Activated naive CD4-positive, alpha-beta T cell treated with anti-CD3 and anti-CD28 coated beads, Interleukin-2, amount 10 ng/mL, durations not matched to agents 7 days and 5 days (primary cell): ENCODE measurements around the gene SNED1.

Source experiments
- CTCF ChIA-PET: fragments of 350-600 bp; sonication (Branson Sonifier 250); formaldehyde crosslinking; loops from one replicate; lab custom pipeline; 2021; ENCODE audit warnings: antibody characterized with exemption; lab: Charles Lee
- DNase-seq: peaks from one replicate; pipeline ENCODE4 v3.0.0-alpha.2; 2020
- H3K27ac Mint-ChIP-seq: one replicate; pipeline ENCODE4 v1.8.0; 2021; ENCODE audit warnings: mild to moderate bottlenecking, moderate library complexity, mixed read lengths
- H3K27me3 Mint-ChIP-seq: one replicate; pipeline ENCODE4 v1.8.0; 2021; ENCODE audit warnings: mild to moderate bottlenecking, mixed read lengths
- H3K36me3 Mint-ChIP-seq: one replicate; pipeline ENCODE4 v1.8.0; 2021; ENCODE audit warnings: mixed read lengths
- H3K4me1 Mint-ChIP-seq: one replicate; pipeline ENCODE4 v1.8.0; 2021; ENCODE audit warnings: mixed read lengths
- H3K4me3 Mint-ChIP-seq: one replicate; pipeline ENCODE4 v1.8.0; 2021; ENCODE audit warnings: mild to moderate bottlenecking, moderate library complexity, mixed read lengths
- H3K9me3 Mint-ChIP-seq: one replicate; pipeline ENCODE4 v1.8.0; 2021; ENCODE audit warnings: mixed read lengths

Gene SNED1

DNA sequence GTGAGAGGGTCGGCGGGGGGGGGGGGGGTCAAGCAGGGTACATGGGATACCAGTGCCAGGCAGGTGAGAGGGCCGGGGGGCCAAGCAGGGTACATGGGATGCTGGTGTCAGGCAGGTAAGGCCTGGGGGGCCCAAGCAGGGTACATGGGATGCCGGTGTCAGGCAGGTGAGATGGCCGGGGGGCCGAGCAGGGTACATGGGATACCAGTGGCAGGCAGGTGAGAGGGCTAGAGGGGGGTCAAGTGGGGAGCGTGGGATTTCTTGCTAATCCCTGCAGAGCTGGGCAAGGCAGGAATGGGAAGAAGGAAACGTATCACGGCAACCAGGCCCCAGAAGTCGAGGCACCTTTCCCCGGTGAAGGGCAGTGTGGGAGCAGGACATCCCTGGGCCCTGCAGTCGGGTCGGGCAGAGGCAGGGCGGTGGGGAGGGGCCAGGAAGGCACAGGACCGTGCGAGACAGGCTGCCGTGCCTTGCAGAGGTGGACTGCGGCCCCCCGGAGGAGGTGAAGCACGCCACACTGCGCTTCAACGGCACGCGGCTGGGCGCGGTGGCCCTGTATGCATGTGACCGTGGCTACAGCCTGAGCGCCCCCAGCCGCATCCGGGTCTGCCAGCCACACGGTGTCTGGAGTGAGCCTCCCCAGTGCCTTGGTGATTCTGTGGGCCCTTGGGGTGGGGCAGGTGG lies 54.4 kb downstream of the SNED1 start:
- CTCF ChIA-PET, result no interaction called here
- H3K27ac Mint-ChIP-seq, result no peak overlapping the region

DNA sequence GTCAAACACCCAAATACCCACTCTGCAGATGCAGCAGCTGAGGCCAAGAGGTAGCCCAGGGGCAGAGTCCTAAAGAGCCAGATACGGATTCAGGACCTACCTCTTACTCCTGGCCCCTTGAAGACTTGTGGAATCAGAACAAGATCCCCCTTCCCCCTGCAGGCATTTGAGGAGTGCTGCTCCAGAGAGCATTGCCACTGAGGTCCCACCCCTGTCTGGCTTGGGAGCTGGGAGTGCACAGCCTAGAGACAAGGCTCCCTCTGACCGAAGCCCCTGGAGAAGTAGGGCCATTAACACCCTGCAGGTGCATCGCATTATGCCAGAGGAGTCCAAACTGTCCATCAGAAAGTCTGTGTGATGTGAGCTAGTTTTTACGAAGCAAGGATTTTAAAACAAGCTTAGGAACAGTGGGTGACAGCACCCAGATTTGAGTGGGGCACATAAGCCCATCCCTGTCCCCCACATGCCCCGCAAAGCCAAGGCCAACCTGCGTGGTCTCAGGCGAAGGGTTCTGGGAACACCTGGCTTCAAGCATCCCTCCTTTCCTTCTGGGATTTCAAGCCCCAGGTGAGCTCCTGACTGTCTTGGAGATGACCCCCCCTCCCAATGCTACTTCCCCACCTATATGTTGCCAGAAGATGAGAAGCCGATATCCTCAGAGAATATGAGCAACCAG lies 55.3 kb downstream of the SNED1 start:
- no peak overlapping the region for H3K4me3 Mint-ChIP-seq
- H3K4me1 Mint-ChIP-seq, result peaks cover 2% of the 10 kb centered on the region
- H3K27me3 Mint-ChIP-seq, result no peaks in the 10 kb centered on the region
- no peaks in the 10 kb centered on the region for H3K36me3 Mint-ChIP-seq
- CTCF ChIA-PET, result no interaction called here
- H3K9me3 Mint-ChIP-seq, result no peaks in the 10 kb centered on the region
- peak; percentile 11 for DNase-seq
- no peak overlapping the region for H3K27ac Mint-ChIP-seq

More for the DNA sequence above, 54.4 kb downstream of the SNED1 start:
- DNase-seq, result peak; percentile 8
- Mint-ChIP-seq H3K36me3 (no peaks in the 10 kb centered on the region), H3K4me1 (peaks cover 2% of the 10 kb centered on the region), H3K4me3 (no peak overlapping the region), H3K27me3 (no peaks in the 10 kb centered on the region), H3K9me3 (no peaks in the 10 kb centered on the region)

DNA sequence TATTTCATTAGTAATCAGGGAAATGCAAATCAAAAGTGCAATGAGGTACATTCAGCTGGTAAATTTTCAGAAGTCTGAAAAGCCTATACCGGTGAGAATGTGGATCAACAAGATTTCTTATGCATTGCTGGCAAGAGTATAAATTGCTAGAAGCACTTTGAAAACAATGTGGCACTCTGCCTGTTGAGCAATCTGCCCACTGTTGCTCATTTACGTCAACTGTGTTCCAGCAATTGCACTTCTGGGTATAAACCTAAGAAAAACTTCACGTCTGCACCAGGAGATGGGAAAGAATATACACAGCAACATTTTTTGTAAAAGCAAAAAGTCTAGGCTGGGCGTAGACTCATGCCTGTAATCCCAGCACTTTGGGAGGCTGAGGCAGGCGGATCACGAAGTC lies 62.9 kb downstream of the SNED1 start:
- no peaks in the 10 kb centered on the region for H3K36me3 Mint-ChIP-seq
- no peak overlapping the region for H3K4me3 Mint-ChIP-seq
- no peaks in the 10 kb centered on the region for H3K9me3 Mint-ChIP-seq
- CTCF ChIA-PET, result no interaction called here
- DNase-seq, result no peak
- H3K27me3 Mint-ChIP-seq, result peaks cover 10% of the 10 kb centered on the region
- peaks cover 5% of the 10 kb centered on the region for H3K4me1 Mint-ChIP-seq
- no peak overlapping the region for H3K27ac Mint-ChIP-seq

DNA sequence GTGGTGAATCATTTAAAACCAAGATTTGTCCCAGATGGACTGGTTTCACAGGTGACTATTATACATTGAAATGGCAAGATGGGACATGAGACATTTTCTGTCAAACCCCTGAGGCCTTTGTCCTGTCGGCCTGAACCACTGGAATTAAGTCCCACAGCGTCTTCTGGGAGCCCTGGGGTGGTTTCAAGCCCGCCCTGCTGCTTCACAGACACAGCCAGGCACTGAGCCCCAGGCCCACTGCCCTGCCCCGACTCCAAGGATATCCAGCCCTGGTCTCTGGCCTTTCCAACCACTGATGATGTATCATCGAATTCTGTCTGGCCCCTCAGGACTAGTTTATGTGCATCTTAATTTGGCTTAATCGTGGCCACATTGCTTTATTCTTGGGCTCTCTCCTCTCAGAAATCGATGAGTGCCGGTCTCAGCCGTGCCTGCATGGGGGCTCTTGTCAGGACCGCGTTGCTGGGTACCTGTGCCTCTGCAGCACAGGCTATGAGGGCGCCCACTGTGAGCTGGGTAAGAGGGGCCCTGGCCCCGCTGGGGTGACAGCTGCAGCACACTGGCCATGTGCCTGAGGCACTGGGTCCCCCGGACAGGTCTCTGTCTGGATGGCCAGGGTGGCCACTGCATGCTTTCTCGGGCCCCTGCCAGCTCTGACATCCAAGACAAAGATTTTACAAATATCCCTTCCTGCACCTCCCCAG lies 64.1 kb downstream of the SNED1 start:
- peaks cover 5% of the 10 kb centered on the region for H3K4me1 Mint-ChIP-seq
- H3K27me3 Mint-ChIP-seq, result peaks cover 10% of the 10 kb centered on the region
- H3K27ac Mint-ChIP-seq, result no peak overlapping the region
- H3K4me3 Mint-ChIP-seq, result no peak overlapping the region
- H3K9me3 Mint-ChIP-seq, result no peaks in the 10 kb centered on the region
- no peak for DNase-seq
- CTCF ChIA-PET, result no interaction called here
- H3K36me3 Mint-ChIP-seq, result no peaks in the 10 kb centered on the region

DNA sequence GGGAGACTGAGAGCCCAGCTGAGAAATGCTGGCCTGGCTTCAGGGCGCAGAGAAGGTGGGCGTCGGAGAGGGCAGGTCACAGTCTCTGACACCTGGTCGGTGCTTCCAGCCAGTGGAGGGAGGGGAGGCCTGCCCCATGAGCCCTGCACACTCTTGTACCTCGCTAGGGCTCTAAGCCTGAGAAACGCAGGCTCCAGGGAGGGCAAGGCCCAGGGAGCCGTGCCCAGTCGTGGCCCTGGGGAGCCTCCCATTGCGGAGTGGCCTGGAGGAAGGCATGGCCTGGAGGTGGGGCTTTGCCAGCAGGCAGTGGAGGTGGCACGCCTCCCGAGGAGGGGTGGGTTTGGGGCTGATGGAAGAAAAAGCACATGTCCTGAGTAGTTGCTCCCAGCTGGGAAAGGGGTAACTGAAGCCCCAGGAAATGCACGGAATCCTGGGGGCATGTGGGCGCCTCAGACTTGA lies 64.7 kb downstream of the SNED1 start:
- Mint-ChIP-seq H3K27me3 (peaks cover 10% of the 10 kb centered on the region), H3K4me3 (no peak overlapping the region), H3K9me3 (no peaks in the 10 kb centered on the region), H3K27ac (no peak overlapping the region), H3K36me3 (no peaks in the 10 kb centered on the region), H3K4me1 (peaks cover 2% of the 10 kb centered on the region)
- CTCF ChIA-PET, result no interaction called here
- DNase-seq, result no peak

DNA sequence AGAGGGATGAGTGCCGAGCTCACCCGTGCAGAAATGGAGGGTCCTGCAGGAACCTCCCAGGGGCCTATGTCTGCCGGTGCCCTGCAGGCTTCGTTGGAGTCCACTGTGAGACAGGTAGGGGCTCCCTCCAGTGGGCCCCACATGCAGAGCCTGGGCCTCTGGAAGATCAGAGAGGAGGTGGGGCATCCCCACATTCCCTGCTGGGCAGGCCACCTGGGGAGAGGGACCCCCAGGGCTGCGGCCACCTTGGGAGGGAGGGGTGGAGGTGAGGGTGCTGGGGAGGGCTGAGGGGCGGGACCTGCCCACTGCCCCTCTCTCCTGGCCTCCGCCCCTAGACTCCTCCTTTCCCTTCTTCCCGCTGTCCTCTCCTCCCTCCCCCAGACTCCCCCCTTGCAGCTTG lies 65.2 kb downstream of the SNED1 start:
- DNase-seq, result no peak
- Mint-ChIP-seq H3K27ac (no peak overlapping the region), H3K4me1 (peaks cover 2% of the 10 kb centered on the region), H3K36me3 (no peaks in the 10 kb centered on the region), H3K4me3 (no peak overlapping the region), H3K9me3 (no peaks in the 10 kb centered on the region), H3K27me3 (peaks cover 10% of the 10 kb centered on the region)
- CTCF ChIA-PET, result no interaction called here

DNA sequence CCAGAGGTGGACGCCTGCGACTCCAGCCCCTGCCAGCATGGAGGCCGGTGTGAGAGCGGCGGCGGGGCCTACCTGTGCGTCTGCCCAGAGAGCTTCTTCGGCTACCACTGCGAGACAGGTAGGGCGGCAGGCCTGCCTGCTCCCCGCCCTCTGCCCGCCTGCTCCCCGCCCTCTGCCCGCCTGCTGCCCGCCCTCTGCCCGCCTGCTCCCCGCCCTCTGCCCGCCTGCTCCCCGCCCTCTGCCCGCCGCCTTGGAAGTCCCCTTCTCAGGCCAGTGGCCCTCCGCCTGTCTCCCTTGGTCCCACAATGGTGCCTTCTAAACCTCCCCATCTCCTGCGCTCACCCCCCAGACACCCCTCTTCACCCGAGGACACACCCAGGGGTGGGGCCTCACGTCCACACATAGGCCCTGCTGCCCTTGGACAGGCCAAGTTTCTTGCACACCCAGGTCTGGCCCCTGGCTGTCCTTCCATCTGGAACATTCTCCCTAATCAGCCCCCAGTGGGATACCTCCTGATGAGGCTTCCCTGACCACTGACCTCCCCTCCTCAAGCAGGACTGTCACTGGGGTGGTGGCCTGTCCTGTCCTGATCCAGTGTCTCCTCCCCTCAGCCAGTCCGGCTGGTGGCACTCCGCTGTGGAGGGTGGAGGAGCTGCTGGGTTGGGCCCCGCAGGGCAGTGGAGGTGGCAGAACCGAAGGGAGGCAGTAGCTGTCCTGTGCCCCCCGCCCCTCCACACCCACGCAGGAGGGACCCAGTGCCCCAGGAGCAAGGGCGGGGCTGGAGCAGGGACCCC lies 65.8 kb downstream of the SNED1 start:
- Mint-ChIP-seq H3K27ac (no peak overlapping the region), H3K4me3 (no peak overlapping the region), H3K4me1 (peaks cover 2% of the 10 kb centered on the region), H3K9me3 (no peaks in the 10 kb centered on the region), H3K36me3 (no peaks in the 10 kb centered on the region), H3K27me3 (peaks cover 10% of the 10 kb centered on the region)
- peak; percentile 56 for DNase-seq
- CTCF ChIA-PET, result no interaction called here

DNA sequence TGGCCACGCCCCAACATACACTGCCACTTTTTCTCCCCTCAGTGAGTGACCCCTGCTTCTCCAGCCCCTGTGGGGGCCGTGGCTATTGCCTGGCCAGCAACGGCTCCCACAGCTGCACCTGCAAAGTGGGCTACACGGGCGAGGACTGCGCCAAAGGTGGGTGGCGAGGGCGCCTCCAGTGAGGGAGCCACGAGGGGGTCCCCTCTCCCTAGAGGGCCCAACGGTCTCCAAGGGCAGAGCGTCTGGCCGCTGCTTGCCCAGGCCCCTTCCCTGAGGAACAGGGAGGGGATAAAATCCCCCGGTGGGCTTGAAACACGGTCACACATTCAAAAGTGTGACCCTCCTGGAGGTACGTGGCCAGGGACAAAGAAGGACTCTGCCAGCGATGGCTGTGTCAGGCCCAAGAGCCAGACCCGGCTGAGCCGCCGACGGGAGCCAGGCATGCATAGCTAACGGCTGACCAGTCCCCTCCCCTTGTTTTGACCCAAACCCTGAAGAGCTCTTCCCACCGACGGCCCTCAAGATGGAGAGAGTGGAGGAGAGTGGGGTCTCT lies 66.5 kb downstream of the SNED1 start:
- H3K27me3 Mint-ChIP-seq, result peaks cover 10% of the 10 kb centered on the region
- H3K36me3 Mint-ChIP-seq, result no peaks in the 10 kb centered on the region
- no peak for DNase-seq
- H3K4me1 Mint-ChIP-seq, result peaks cover 2% of the 10 kb centered on the region
- H3K9me3 Mint-ChIP-seq, result no peaks in the 10 kb centered on the region
- H3K4me3 Mint-ChIP-seq, result no peak overlapping the region
- no peak overlapping the region for H3K27ac Mint-ChIP-seq
- CTCF ChIA-PET, result no interaction called here

DNA sequence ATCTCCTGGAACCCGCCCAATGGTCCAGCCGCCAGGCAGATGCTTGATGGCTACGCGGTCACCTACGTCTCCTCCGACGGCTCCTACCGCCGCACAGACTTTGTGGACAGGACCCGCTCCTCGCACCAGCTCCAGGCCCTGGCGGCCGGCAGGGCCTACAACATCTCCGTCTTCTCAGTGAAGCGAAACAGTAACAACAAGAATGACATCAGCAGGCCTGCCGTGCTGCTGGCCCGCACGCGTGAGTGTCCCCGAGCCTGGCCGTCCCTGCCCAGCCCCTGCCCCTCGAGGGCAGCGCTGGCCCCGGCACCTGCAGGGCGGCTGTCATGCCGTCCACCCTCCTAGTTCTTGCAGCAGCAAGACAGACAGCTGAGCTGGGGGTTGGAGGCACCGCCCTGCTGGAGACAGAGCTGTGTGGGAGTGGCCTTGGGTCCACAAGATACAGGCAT lies 67.0 kb downstream of the SNED1 start:
- CTCF ChIA-PET, result no interaction called here
- H3K27me3 Mint-ChIP-seq, result peaks cover 10% of the 10 kb centered on the region
- H3K27ac Mint-ChIP-seq, result no peak overlapping the region
- H3K36me3 Mint-ChIP-seq, result no peaks in the 10 kb centered on the region
- H3K4me3 Mint-ChIP-seq, result no peak overlapping the region
- no peaks in the 10 kb centered on the region for H3K9me3 Mint-ChIP-seq
- H3K4me1 Mint-ChIP-seq, result peaks cover 2% of the 10 kb centered on the region
- DNase-seq, result no peak

DNA sequence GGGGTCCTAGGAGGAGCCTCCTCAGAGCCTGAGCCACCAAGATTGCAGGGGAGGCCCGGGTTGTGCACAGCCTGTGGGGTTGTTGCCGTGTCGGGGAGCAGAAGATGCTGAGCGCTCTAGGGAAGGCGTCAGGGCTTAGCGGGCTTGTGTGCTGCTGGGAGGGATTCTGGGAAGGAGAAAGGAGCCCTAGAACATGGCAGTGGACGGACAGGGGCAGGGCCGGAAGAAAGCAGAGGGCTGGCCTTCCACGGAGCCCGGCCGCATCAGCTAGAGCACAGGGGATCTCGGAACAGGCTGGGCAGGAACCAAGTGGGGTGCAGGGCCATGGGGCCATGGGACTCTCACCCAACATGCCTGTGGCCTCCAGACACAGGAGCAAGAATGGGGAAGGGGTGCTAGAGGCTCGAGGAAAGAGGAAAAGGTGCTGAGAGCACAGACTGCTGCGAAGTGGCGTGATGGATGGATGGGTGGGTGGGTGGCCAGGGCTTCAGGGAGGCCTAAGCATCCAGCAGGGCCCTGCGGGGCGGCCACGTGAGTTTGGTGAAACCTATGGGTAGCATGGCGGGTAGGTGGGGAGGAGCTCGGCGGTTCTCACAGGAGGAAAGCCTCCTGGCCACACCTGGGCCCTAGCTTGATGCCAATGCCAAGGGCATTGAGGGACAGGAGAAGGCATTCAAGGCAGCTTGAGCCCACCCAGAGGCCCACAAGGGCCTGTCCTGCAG lies 67.9 kb downstream of the SNED1 start:
- CTCF ChIA-PET, result no interaction called here
- Mint-ChIP-seq H3K9me3 (no peaks in the 10 kb centered on the region), H3K4me1 (peaks cover 2% of the 10 kb centered on the region), H3K27ac (no peak overlapping the region), H3K4me3 (no peak overlapping the region), H3K27me3 (peaks cover 10% of the 10 kb centered on the region), H3K36me3 (no peaks in the 10 kb centered on the region)
- DNase-seq, result no peak

DNA sequence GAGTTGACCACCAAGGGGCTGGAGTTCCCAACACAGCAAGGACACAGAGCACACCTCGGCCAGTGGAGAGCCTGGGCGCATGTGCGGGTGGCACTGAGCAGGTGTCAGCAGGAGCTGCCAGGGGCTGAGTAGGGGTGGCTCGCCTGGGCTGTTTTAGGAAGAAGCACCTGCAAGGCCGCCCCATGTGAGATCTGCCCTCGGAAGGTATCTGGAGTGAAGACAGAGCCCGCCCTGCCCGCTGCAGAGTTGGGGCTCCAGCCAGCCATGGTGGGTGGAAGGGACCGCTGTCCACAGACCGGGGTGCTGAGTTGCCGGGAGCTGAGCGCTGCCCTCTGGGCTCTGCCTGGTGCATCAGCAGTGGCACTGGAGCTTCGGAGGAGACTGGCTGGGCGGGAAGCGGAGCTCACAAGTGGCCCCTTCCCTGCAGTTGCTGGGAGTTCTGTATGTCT lies 68.5 kb downstream of the SNED1 start:
- Mint-ChIP-seq H3K4me3 (no peak overlapping the region), H3K36me3 (no peaks in the 10 kb centered on the region), H3K27ac (no peak overlapping the region), H3K9me3 (no peaks in the 10 kb centered on the region), H3K27me3 (peaks cover 10% of the 10 kb centered on the region), H3K4me1 (peaks cover 2% of the 10 kb centered on the region)
- DNase-seq, result no peak
- CTCF ChIA-PET, result no interaction called here

DNA sequence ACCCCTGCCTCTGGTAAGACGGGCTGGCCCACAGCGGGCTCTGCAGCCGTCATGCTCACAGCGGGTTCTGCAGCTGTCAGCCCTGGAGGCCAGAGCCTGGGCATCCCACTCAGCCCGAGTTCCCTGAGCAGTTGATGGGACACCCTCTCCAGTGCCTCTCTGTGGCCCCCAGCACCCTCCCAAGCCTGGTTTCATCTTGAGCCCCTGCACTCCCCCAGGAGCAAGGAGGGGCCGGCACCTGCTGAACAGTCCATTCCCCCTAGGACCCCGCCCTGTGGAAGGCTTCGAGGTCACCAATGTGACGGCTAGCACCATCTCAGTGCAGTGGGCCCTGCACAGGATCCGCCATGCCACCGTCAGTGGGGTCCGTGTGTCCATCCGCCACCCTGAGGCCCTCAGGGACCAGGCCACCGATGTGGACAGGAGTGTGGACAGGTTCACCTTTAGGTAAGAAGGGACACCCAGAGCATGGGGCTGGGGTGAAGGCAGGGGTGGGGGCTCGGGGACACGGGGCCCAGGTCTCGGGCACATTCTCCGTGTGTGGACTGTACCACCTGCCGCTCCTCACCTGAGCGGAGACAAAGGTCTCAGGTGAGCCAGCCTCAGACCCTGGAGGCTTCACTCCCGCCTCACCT lies 69.2 kb downstream of the SNED1 start:
- H3K27me3 Mint-ChIP-seq, result peaks cover 10% of the 10 kb centered on the region
- no peak overlapping the region for H3K4me3 Mint-ChIP-seq
- peaks cover 2% of the 10 kb centered on the region for H3K4me1 Mint-ChIP-seq
- no peaks in the 10 kb centered on the region for H3K9me3 Mint-ChIP-seq
- no peak for DNase-seq
- CTCF ChIA-PET, result no interaction called here
- no peaks in the 10 kb centered on the region for H3K36me3 Mint-ChIP-seq
- H3K27ac Mint-ChIP-seq, result no peak overlapping the region
